ENCODE results near the gene DFFB. TPM values are rescaled to one million over a fixed set of nuclear protein-coding genes. Genes with fewer than 3 reads are reported as not detected.

DFFB gene
- total RNA-seq, 2 experiments from 2014 or later = 12.2 to 13.6 TPM

Other genes starting within 250 kb of the DFFB start
- 1 to 10 TPM; 1.3 to 1.6 TPM for gene MEGF6, start 246.0 kb upstream of the DFFB start, total RNA-seq
- 10 to 100 TPM; 14.2 to 15.0 TPM for gene TPRG1L, start 232.5 kb upstream of the DFFB start, total RNA-seq
- 10 to 100 TPM; 31.3 to 35.6 TPM for gene WRAP73, start 207.4 kb upstream of the DFFB start, total RNA-seq
- under 1 TPM; 0.84 to 0.95 TPM for gene TP73, start 205.0 kb upstream of the DFFB start, total RNA-seq
- not detected for gene CCDC27, start 105.0 kb upstream of the DFFB start, total RNA-seq
- 1 to 10 TPM in 1 of 2 experiments, under 1 TPM in 1; 0.99 to 1.7 TPM for gene SMIM1, start 84.7 kb upstream of the DFFB start, total RNA-seq
- gene LRRC47, start 61.0 kb upstream of the DFFB start, total RNA-seq = 10 to 100 TPM; 43.0 to 45.6 TPM
- 10 to 100 TPM; 36.6 to 41.6 TPM for gene CEP104, start 265 bp upstream of the DFFB start, total RNA-seq
- 10 to 100 TPM; 51.8 to 52.2 TPM for gene C1orf174, start 42.8 kb downstream of the DFFB start, total RNA-seq